Measurements from ENCODE around the gene NAGS. TPM values are rescaled to one million over a fixed set of nuclear protein-coding genes. Genes with fewer than 3 reads are reported as not detected.

Gene NAGS
- polyA plus RNA-seq, 1 of the 3 experiments (the other 2 are of a cell fraction) = 1.7 TPM

- CTCF ChIA-PET = interaction anchor here (0.6 to 5.3 kb wide), 21 partner anchors 9 to 137 kb away, joined by 3 to 52 read pairs (median 5); partner anchors contain the start of gene PPY
- DNase-seq = no peak
- H3K9me2 ChIP-seq = no peaks in the 10 kb centered on the region
- H3K27ac ChIP-seq (ENCODE audit: low read depth in 2 of 2, low read length in 1 of 2) = no peak overlapping the region
- H3K4me1 ChIP-seq (ENCODE audit: control insufficient read depth in 1 of 2, insufficient read depth in 2 of 2, low read depth in 1 of 2, low read length in 1 of 2) = peaks cover 0 to 16% of the 10 kb centered on the region in 2 experiments; a peak in 1 of 4 replicates
- H2AFZ ChIP-seq (ENCODE audit: low read depth) = no peak overlapping the region
- WGBS (ENCODE audit: low lambda C conversion rate) = 62% methylated on average over 4 of the region's 5 CpGs
- H3K4me3 ChIP-seq (ENCODE audit: low read depth in 2 of 2, low read length in 1 of 2) = peak overlapping the region in 1 of 2 experiments; percentile 54; a peak in 1 of 4 replicates
- no peak overlapping the region for H3K9ac ChIP-seq
- POLR2A ChIA-PET = interaction anchor here (0.6 kb wide), 1 partner anchor 83 kb away, joined by 3 read pairs; the partner anchor contains the start of gene LSM12
- peaks cover 19% of the 10 kb centered on the region; the same call in 1 of the 2 replicates for H3K27me3 ChIP-seq (ENCODE audit: insufficient read depth)
- H3K9me3 ChIP-seq = no peaks in the 10 kb centered on the region
- no peaks in the 10 kb centered on the region for H3K79me2 ChIP-seq (ENCODE audit: insufficient read depth)
- H3F3A ChIP-seq (replicated peaks; ENCODE audit: insufficient read depth) = no peaks in the 10 kb centered on the region
- TF ChIP-seq TCF12 (IDR thresholded peaks at IDR 0.05) = no peak
- no peak for TF ChIP-seq TEAD4 (IDR thresholded peaks at IDR 0.05; ENCODE audit: borderline replicate concordance, insufficient read depth)
- no peak for TF ChIP-seq ZBTB33 (IDR thresholded peaks at IDR 0.05; ENCODE audit: borderline replicate concordance, low read depth)
- no peak for TF ChIP-seq RXRA (IDR thresholded peaks at IDR 0.05; ENCODE audit: borderline replicate concordance, low read depth)
- TF ChIP-seq MEF2A (IDR thresholded peaks at IDR 0.05; ENCODE audit: borderline replicate concordance, low read depth) = no peak
- no peak for TF ChIP-seq GABPA (IDR thresholded peaks at IDR 0.05; ENCODE audit: low read depth)
- no peak for TF ChIP-seq REST (IDR thresholded peaks at IDR 0.05; ENCODE audit: low read depth, low read length)
- TF ChIP-seq EZH2phosphoT487 (IDR thresholded peaks at IDR 0.05; ENCODE audit: borderline replicate concordance, low read depth) = no peak
- TF ChIP-seq NFIC (IDR thresholded peaks at IDR 0.05; ENCODE audit: borderline replicate concordance) = no peak
- TF ChIP-seq POLR2AphosphoS5 (IDR thresholded peaks at IDR 0.05; ENCODE audit: low read depth, low read length) = no peak
- TF ChIP-seq MAX (IDR thresholded peaks at IDR 0.05; ENCODE audit: low read depth) = no peak
- TF ChIP-seq CTCF (IDR thresholded peaks at IDR 0.05) = no peak
- TF ChIP-seq MXI1 (IDR thresholded peaks at IDR 0.05; ENCODE audit: low read depth, low read length) = no peak
- TF ChIP-seq SMC3 (IDR thresholded peaks at IDR 0.05; ENCODE audit: low read depth, low read length) = no peak
- TF ChIP-seq RCOR1 (IDR thresholded peaks at IDR 0.05; ENCODE audit: low read length) = no peak
- no peak for TF ChIP-seq USF1 (IDR thresholded peaks at IDR 0.05; ENCODE audit: borderline replicate concordance, low read depth)
- TF ChIP-seq RAD21 (IDR thresholded peaks at IDR 0.05; ENCODE audit: low read length) = no peak
- no peak for TF ChIP-seq NRF1 (IDR thresholded peaks at IDR 0.05; ENCODE audit: low read depth, low read length)
- no peak for TF ChIP-seq PBX3 (IDR thresholded peaks at IDR 0.05)
- no peak for TF ChIP-seq GATA2 (CRISPR knock-in tag; IDR thresholded peaks at IDR 0.05)
- H3K4me2 ChIP-seq = no peak overlapping the region
- H3K36me3 ChIP-seq (replicated peaks in 1 of 2; ENCODE audit: control insufficient read depth in 1 of 2, insufficient read depth in 2 of 2, low read length in 1 of 2) = no peaks in the 10 kb centered on the region
- no peaks in the 10 kb centered on the region for H4K20me1 ChIP-seq (ENCODE audit: insufficient read depth)
These were observed 21.3 kb upstream of the NAGS start for GRCh38 chr17:43983196-43983514.

Data from SK-N-SH (cell line).